H9 (cell line): ENCODE data around the gene COL11A1. TPM values are rescaled to one million over a fixed set of nuclear protein-coding genes. Genes with fewer than 3 reads are reported as not detected.

ENCODE experiments used
- DNase-seq: peaks from one replicate; pipeline ENCODE4 v3.0.0-alpha.2; 2017
- H2AFZ ChIP-seq: one replicate; pipeline ENCODE4 v1.6.1; 2013; ENCODE audit warnings: mild to moderate bottlenecking, low read length, control low read depth, moderate library complexity
- H2AK5ac ChIP-seq: 2 replicates; pipeline ENCODE4 v1.6.1; 2013; ENCODE audit warnings: low read length, control low read depth, mixed read lengths; ENCODE audit not compliant: insufficient read length
- H2BK120ac ChIP-seq: one replicate; pipeline ENCODE4 v1.6.1; 2013; ENCODE audit warnings: low read depth, mild to moderate bottlenecking, low read length, control low read depth, inconsistent platforms; ENCODE audit not compliant: poor library complexity, severe bottlenecking
- H2BK12ac ChIP-seq: 2 replicates; pipeline ENCODE4 v1.6.1; 2013; ENCODE audit warnings: low read length, control low read depth, mixed read lengths, low read depth; ENCODE audit not compliant: insufficient read length
- H2BK15ac ChIP-seq: 2 replicates; pipeline ENCODE4 v1.6.1; 2013; ENCODE audit warnings: low read depth, low read length, control low read depth
- H2BK20ac ChIP-seq: one replicate; pipeline ENCODE4 v1.6.1; 2013; ENCODE audit warnings: low read depth, mild to moderate bottlenecking, low read length, control low read depth, inconsistent platforms; ENCODE audit not compliant: poor library complexity, severe bottlenecking
- H2BK5ac ChIP-seq: 2 replicates; pipeline ENCODE4 v1.6.1; 2013; ENCODE audit warnings: low read length, control low read depth, mixed read lengths; ENCODE audit not compliant: insufficient read length
- H3K14ac ChIP-seq: 2 replicates; pipeline ENCODE4 v1.6.1; 2013; ENCODE audit warnings: low read length, control low read depth; ENCODE audit not compliant: insufficient read depth
- H3K18ac ChIP-seq: 2 replicates; pipeline ENCODE4 v1.6.1; 2013; ENCODE audit warnings: low read depth, mild to moderate bottlenecking, mixed read lengths, low read length, control low read depth; ENCODE audit not compliant: insufficient read length
- H3K23ac ChIP-seq: 2 replicates; pipeline ENCODE4 v1.6.1; 2013; ENCODE audit warnings: low read length, control low read depth, mixed read lengths, low read depth; ENCODE audit not compliant: insufficient read length
- H3K23me2 ChIP-seq: 2 replicates; pipeline ENCODE4 v1.6.1; 2013; ENCODE audit warnings: low read depth, mild to moderate bottlenecking, mixed read lengths, low read length, control low read depth; ENCODE audit not compliant: insufficient read length, poor library complexity, severe bottlenecking
- H3K27ac ChIP-seq: 2 replicates; pipeline ENCODE4 v1.5.1; 2013; ENCODE audit warnings: low read length, control low read depth, mixed read lengths, low read depth; ENCODE audit not compliant: insufficient read length
- H3K27me3 ChIP-seq: 2 replicates; pipeline ENCODE4 v1.6.1; 2013; ENCODE audit warnings: low read length, control low read depth, inconsistent platforms; ENCODE audit not compliant: insufficient read depth
- H3K4ac ChIP-seq: 2 replicates; pipeline ENCODE4 v1.6.1; 2013; ENCODE audit warnings: low read depth, mild to moderate bottlenecking, control low read depth, inconsistent platforms, low read length, moderate library complexity
- H3K4me1 ChIP-seq: 2 replicates; pipeline ENCODE4 v1.6.1; 2013; ENCODE audit warnings: low read length, control low read depth, inconsistent platforms; ENCODE audit not compliant: insufficient read depth
- H3K4me2 ChIP-seq: 2 replicates; pipeline ENCODE4 v1.6.1; 2013; ENCODE audit warnings: low read length, control low read depth, mixed read lengths; ENCODE audit not compliant: insufficient read length, insufficient read depth
- H3K56ac ChIP-seq: 2 replicates; pipeline ENCODE4 v1.6.1; 2013; ENCODE audit warnings: low read depth, mild to moderate bottlenecking, mixed read lengths, low read length, control low read depth; ENCODE audit not compliant: insufficient read length
- H3K79me1 ChIP-seq: 2 replicates; pipeline ENCODE4 v1.6.1; 2013; ENCODE audit warnings: low read depth, mild to moderate bottlenecking, moderate library complexity, low read length, control low read depth, inconsistent platforms; ENCODE audit not compliant: insufficient read depth, poor library complexity, severe bottlenecking
- H3K79me2 ChIP-seq: 2 replicates; pipeline ENCODE4 v1.6.1; 2013; ENCODE audit warnings: low read length, control low read depth, inconsistent platforms; ENCODE audit not compliant: insufficient read depth
- H3K9ac ChIP-seq: 2 replicates; pipeline ENCODE4 v1.6.1; 2013; ENCODE audit warnings: low read length, control low read depth, mixed read lengths; ENCODE audit not compliant: insufficient read length; ENCODE audit errors: extremely low read depth
- H3K9me3 ChIP-seq: one replicate; pipeline ENCODE4 v1.6.1; 2013; ENCODE audit warnings: low read depth, low read length, inconsistent platforms; ENCODE audit not compliant: control insufficient read depth
- H3T11ph ChIP-seq: one replicate; pipeline ENCODE4 v1.6.1; 2013; ENCODE audit warnings: mild to moderate bottlenecking, low read length, control low read depth, inconsistent platforms
- H4K20me1 ChIP-seq: one replicate; pipeline ENCODE4 v1.6.1; 2013; ENCODE audit not compliant: control insufficient read depth, insufficient read length, insufficient read depth
- H4K5ac ChIP-seq: 2 replicates; pipeline ENCODE4 v1.6.1; 2013; ENCODE audit warnings: low read depth, mild to moderate bottlenecking, mixed read lengths, low read length, control low read depth; ENCODE audit not compliant: insufficient read length
- H4K8ac ChIP-seq: replicated peaks from 2 replicates; pipeline ENCODE4 v1.6.1; 2013; ENCODE audit warnings: low read length, control low read depth, mixed read lengths, low read depth; ENCODE audit not compliant: insufficient read length
- H4K91ac ChIP-seq: 2 replicates; pipeline ENCODE4 v1.6.1; 2013; ENCODE audit warnings: low read depth, mild to moderate bottlenecking, moderate library complexity, mixed read lengths, low read length, control low read depth; ENCODE audit not compliant: insufficient read length
- H3K27ac Mint-ChIP-seq, 3 experiments: 2 replicates in 2 of 3; 3 replicates in 1 of 3; pipeline ENCODE4 v1.8.0; 2020 to 2021; ENCODE audit warnings: mixed read lengths in 3 of 3, mild to moderate bottlenecking in 1 of 3, moderate library complexity in 1 of 3
- H3K27me3 Mint-ChIP-seq: 2 replicates; pipeline ENCODE4 v1.8.0; 2021; ENCODE audit warnings: low read depth, mild to moderate bottlenecking, moderate library complexity, mixed read lengths
- H3K36me3 Mint-ChIP-seq, 3 experiments: 2 replicates in 2 of 3; 3 replicates in 1 of 3; pipeline ENCODE4 v1.8.0; 2020 to 2021; ENCODE audit warnings: low read depth in 3 of 3, mixed read lengths in 3 of 3; ENCODE audit not compliant: insufficient read depth in 1 of 3
- H3K4me1 Mint-ChIP-seq, 2 experiments: 2 replicates each; pipeline ENCODE4 v1.8.0; 2020; ENCODE audit warnings: mixed read lengths in 2 of 2
- H3K4me3 Mint-ChIP-seq, 2 experiments: 2 replicates in 1 of 2; 3 replicates in 1 of 2; pipeline ENCODE4 v1.8.0; 2020 to 2021; ENCODE audit warnings: mild to moderate bottlenecking in 2 of 2, mixed read lengths in 2 of 2, moderate library complexity in 1 of 2
- H3K9me3 Mint-ChIP-seq, 2 experiments: 2 replicates in 1 of 2; 3 replicates in 1 of 2; pipeline ENCODE4 v1.8.0; 2020; ENCODE audit warnings: mild to moderate bottlenecking in 2 of 2, mixed read lengths in 2 of 2, moderate library complexity in 1 of 2
- WGBS: extraction: QIAGEN DNeasy Blood & Tissue Kit; methylation state at CpG from one replicate; pipeline ENCODE4 v1.1.7; 2013; ENCODE audit warnings: missing lambda C conversion rate, low lambda C conversion rate, mixed read lengths; ENCODE audit not compliant: insufficient read length; ENCODE audit errors: extremely low coverage; 5-methylcytosine and 5-hydroxymethylcytosine counted together
- total RNA-seq: library from RNA; stranded (reverse); gene quantifications from 2 replicates; pipeline ENCODE4 v1.2.1, GENCODE V29; 2021
- TF ChIP-seq, protein P1 (sequence below): fragments of 200-600 bp; sonication (generic); conservative IDR thresholded peaks from 3 replicates; pipeline ENCODE4 v1.8.0; 2021; ENCODE audit warnings: antibody characterized with exemption, mild to moderate bottlenecking

COL11A1 gene
- total RNA-seq, 1 experiment from 2014 or later, result 7.5 TPM

DNA sequence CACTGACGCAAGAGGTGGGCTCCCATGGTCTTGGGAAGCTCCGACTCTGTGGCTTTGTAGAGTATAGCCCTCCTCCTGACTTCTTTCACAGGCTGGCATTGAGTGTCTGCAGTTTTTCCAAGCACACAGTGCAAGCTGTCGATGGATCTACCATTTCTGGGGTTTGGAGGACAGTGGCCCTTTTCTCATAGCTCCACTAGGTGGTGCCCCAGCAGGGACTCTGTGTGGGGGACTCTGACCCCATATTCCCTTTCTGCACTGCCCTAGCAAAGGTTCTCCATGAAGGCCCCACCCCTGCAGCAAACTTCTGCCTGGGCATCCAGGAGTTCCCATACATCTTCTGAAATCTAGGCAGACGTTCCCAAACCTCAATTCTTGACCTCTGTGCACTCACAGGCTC, 236.2 kb downstream of the COL11A1 start:
- Histone ChIP-seq H3K4ac (no peak overlapping the region), H2BK12ac (no peak overlapping the region), H3K18ac (no peak overlapping the region), H3K9ac (no peak overlapping the region), H2AFZ (no peak overlapping the region), H2BK5ac (no peak overlapping the region), H4K5ac (no peak overlapping the region), H2BK15ac (no peak overlapping the region), H4K8ac (no peak overlapping the region), H3K56ac (no peak overlapping the region), H2BK120ac (no peak overlapping the region), H3K9me3 (no peaks in the 10 kb centered on the region), H3K27me3 (no peaks in the 10 kb centered on the region), H3T11ph (no peak overlapping the region), H2BK20ac (no peak overlapping the region), H3K27ac (no peak overlapping the region), H4K91ac (no peak overlapping the region), H3K79me1 (no peaks in the 10 kb centered on the region), H3K14ac (no peak overlapping the region), H3K23ac (no peak overlapping the region), H4K20me1 (no peaks in the 10 kb centered on the region), H3K4me1 (no peaks in the 10 kb centered on the region), H3K4me2 (no peak overlapping the region), H3K79me2 (no peaks in the 10 kb centered on the region), H3K23me2 (no peaks in the 10 kb centered on the region), H2AK5ac (no peak overlapping the region)
- Mint-ChIP-seq H3K4me3 (no peak overlapping the region; a peak in 1 of 5 replicates), H3K36me3 (peaks cover 15 to 49% (median 25%) of the 10 kb centered on the region in 3 experiments), H3K9me3 (peaks cover 43 to 44% of the 10 kb centered on the region in 2 experiments), H3K4me1 (peaks cover 6 to 9% of the 10 kb centered on the region in 2 experiments), H3K27me3 (no peaks in the 10 kb centered on the region), H3K27ac (no peak overlapping the region; a peak in 1 of 7 replicates)
- TF ChIP-seq, protein P1, sequence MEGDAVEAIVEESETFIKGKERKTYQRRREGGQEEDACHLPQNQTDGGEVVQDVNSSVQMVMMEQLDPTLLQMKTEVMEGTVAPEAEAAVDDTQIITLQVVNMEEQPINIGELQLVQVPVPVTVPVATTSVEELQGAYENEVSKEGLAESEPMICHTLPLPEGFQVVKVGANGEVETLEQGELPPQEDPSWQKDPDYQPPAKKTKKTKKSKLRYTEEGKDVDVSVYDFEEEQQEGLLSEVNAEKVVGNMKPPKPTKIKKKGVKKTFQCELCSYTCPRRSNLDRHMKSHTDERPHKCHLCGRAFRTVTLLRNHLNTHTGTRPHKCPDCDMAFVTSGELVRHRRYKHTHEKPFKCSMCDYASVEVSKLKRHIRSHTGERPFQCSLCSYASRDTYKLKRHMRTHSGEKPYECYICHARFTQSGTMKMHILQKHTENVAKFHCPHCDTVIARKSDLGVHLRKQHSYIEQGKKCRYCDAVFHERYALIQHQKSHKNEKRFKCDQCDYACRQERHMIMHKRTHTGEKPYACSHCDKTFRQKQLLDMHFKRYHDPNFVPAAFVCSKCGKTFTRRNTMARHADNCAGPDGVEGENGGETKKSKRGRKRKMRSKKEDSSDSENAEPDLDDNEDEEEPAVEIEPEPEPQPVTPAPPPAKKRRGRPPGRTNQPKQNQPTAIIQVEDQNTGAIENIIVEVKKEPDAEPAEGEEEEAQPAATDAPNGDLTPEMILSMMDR, result no peak
- no CpG with 5 or more reads among the region's 4 CpGs for WGBS
- no peak for DNase-seq
